IPS-15b (cell line): Measurements from ENCODE around the gene GIT2.
"Not testable (repeated sequence)": the region's sequence is repeated elsewhere in the genome, so short reads cannot be mapped to it uniquely, and the experiment has no call there.

Experiments used
- H3K27me3 ChIP-seq: one replicate; pipeline ENCODE4 v1.6.1; 2013; ENCODE audit warnings: low read length; ENCODE audit not compliant: control insufficient read depth, insufficient read depth
- H3K36me3 ChIP-seq: one replicate; pipeline ENCODE4 v1.6.1; 2013; ENCODE audit warnings: low read length; ENCODE audit not compliant: control insufficient read depth, insufficient read depth
- H3K4me1 ChIP-seq: one replicate; pipeline ENCODE4 v1.6.1; 2013; ENCODE audit warnings: mild to moderate bottlenecking, low read length; ENCODE audit not compliant: control insufficient read depth, insufficient read depth
- H3K4me3 ChIP-seq: one replicate; pipeline ENCODE4 v1.5.1; 2013; ENCODE audit warnings: low read depth, low read length
- H3K9ac ChIP-seq: one replicate; pipeline ENCODE4 v1.6.1; 2013; ENCODE audit warnings: low read depth, mild to moderate bottlenecking, low read length
- H3K9me3 ChIP-seq: one replicate; pipeline ENCODE4 v1.6.1; 2013; ENCODE audit warnings: mild to moderate bottlenecking, low read length; ENCODE audit not compliant: control insufficient read depth, insufficient read depth

GIT2 gene

GRCh38 chr12:109991586-109991985 is 4.6 kb downstream of the GIT2 start:
- Histone ChIP-seq H3K4me1 (no peaks in the 10 kb centered on the region), H3K27me3 (no peaks in the 10 kb centered on the region), H3K4me3 (no peak overlapping the region), H3K9ac (no peak overlapping the region), H3K9me3 (no peaks in the 10 kb centered on the region), H3K36me3 (no peaks in the 10 kb centered on the region)

GRCh38 chr12:109989380-109989779 is 6.8 kb downstream of the GIT2 start:
- Histone ChIP-seq H3K9ac (no peak overlapping the region), H3K9me3 (no peaks in the 10 kb centered on the region), H3K36me3 (no peaks in the 10 kb centered on the region), H3K27me3 (no peaks in the 10 kb centered on the region), H3K4me1 (no peaks in the 10 kb centered on the region), H3K4me3 (no peak overlapping the region)

GRCh38 chr12:109988903-109989302 is 7.3 kb downstream of the GIT2 start:
- H3K4me1 ChIP-seq: no peaks in the 10 kb centered on the region
- no peak overlapping the region for H3K4me3 ChIP-seq
- H3K36me3 ChIP-seq: no peaks in the 10 kb centered on the region
- no peaks in the 10 kb centered on the region for H3K9me3 ChIP-seq
- H3K9ac ChIP-seq: no peak overlapping the region
- H3K27me3 ChIP-seq: no peaks in the 10 kb centered on the region

GRCh38 chr12:109988274-109988673 is 7.9 kb downstream of the GIT2 start:
- H3K36me3 ChIP-seq: no peaks in the 10 kb centered on the region
- H3K9ac ChIP-seq: no peak overlapping the region
- no peaks in the 10 kb centered on the region for H3K27me3 ChIP-seq
- H3K4me3 ChIP-seq: no peak overlapping the region
- no peaks in the 10 kb centered on the region for H3K4me1 ChIP-seq
- no peaks in the 10 kb centered on the region for H3K9me3 ChIP-seq

- Histone ChIP-seq H3K9ac (no peak overlapping the region), H3K9me3 (no peaks in the 10 kb centered on the region), H3K4me3 (no peak overlapping the region), H3K36me3 (no peaks in the 10 kb centered on the region), H3K4me1 (no peaks in the 10 kb centered on the region), H3K27me3 (no peaks in the 10 kb centered on the region)
Measured at GRCh38 chr12:109987615-109988014, 8.6 kb downstream of the GIT2 start.

GRCh38 chr12:109986236-109986635 is 9.9 kb downstream of the GIT2 start:
- not testable (repeated sequence) for H3K36me3 ChIP-seq, H3K9me3 ChIP-seq, H3K4me1 ChIP-seq, H3K9ac ChIP-seq, H3K4me3 ChIP-seq, H3K27me3 ChIP-seq

GRCh38 chr12:109983432-109984142 is 12.6 kb downstream of the GIT2 start:
- H3K36me3 ChIP-seq: no peaks in the 10 kb centered on the region

GRCh38 chr12:109982210-109982609 is 14.0 kb downstream of the GIT2 start:
- peaks cover 1% of the 10 kb centered on the region for H3K36me3 ChIP-seq
- H3K27me3 ChIP-seq: no peaks in the 10 kb centered on the region
- H3K9me3 ChIP-seq: no peaks in the 10 kb centered on the region
- H3K4me1 ChIP-seq: no peaks in the 10 kb centered on the region
- H3K9ac ChIP-seq: no peak overlapping the region
- H3K4me3 ChIP-seq: no peak overlapping the region

More at GRCh38 chr12:109983432-109984142, 12.6 kb downstream of the GIT2 start:
- H3K27me3 ChIP-seq: no peaks in the 10 kb centered on the region
- H3K4me3 ChIP-seq: no peak overlapping the region
- H3K9me3 ChIP-seq: no peaks in the 10 kb centered on the region
- no peak overlapping the region for H3K9ac ChIP-seq
- no peaks in the 10 kb centered on the region for H3K4me1 ChIP-seq

GRCh38 chr12:109981311-109981710 is 14.9 kb downstream of the GIT2 start:
- H3K4me3 ChIP-seq: no peak overlapping the region

GRCh38 chr12:109972821-109973220 is 23.3 kb downstream of the GIT2 start:
- H3K4me1 ChIP-seq: no peaks in the 10 kb centered on the region
- no peak overlapping the region for H3K4me3 ChIP-seq
- no peak overlapping the region for H3K9ac ChIP-seq
- H3K9me3 ChIP-seq: no peaks in the 10 kb centered on the region
- peaks cover 2% of the 10 kb centered on the region for H3K36me3 ChIP-seq
- no peaks in the 10 kb centered on the region for H3K27me3 ChIP-seq

More at GRCh38 chr12:109981311-109981710, 14.9 kb downstream of the GIT2 start:
- H3K9me3 ChIP-seq: no peaks in the 10 kb centered on the region
- no peaks in the 10 kb centered on the region for H3K4me1 ChIP-seq
- H3K9ac ChIP-seq: no peak overlapping the region
- no peaks in the 10 kb centered on the region for H3K27me3 ChIP-seq
- H3K36me3 ChIP-seq: peaks cover 2% of the 10 kb centered on the region

GRCh38 chr12:109968801-109969200 is 27.4 kb downstream of the GIT2 start:
- Histone ChIP-seq H3K9me3 (no peaks in the 10 kb centered on the region), H3K27me3 (no peaks in the 10 kb centered on the region), H3K36me3 (no peaks in the 10 kb centered on the region), H3K9ac (no peak overlapping the region), H3K4me3 (no peak overlapping the region), H3K4me1 (peaks cover 3% of the 10 kb centered on the region)

- H3K9ac ChIP-seq: no peak overlapping the region
- no peaks in the 10 kb centered on the region for H3K36me3 ChIP-seq
- no peaks in the 10 kb centered on the region for H3K27me3 ChIP-seq
- H3K4me3 ChIP-seq: no peak overlapping the region
- H3K4me1 ChIP-seq: peaks cover 3% of the 10 kb centered on the region
- H3K9me3 ChIP-seq: no peaks in the 10 kb centered on the region
Measured at GRCh38 chr12:109968032-109968420, 28.1 kb downstream of the GIT2 start.
